GM23338 (cell line): ENCODE measurements around the gene WWOX. TPM values are rescaled to one million over a fixed set of nuclear protein-coding genes. Genes with fewer than 3 reads are reported as not detected.

Experiments
- ATAC-seq: fragments of 200-7000 bp; cut with Tn5 transposase; 3 replicates; pipeline ENCODE4 v1.9.1; 2020
- DNase-seq: peaks from one replicate; pipeline ENCODE4 v3.0.0-alpha.2; 2015; ENCODE audit warnings: low spot score
- H2AFZ ChIP-seq: fragments of 200-600 bp; sonication (generic); 2 replicates; pipeline ENCODE4 v1.8.0; 2016; ENCODE audit warnings: antibody characterized with exemption, mild to moderate bottlenecking, moderate library complexity
- H3F3A ChIP-seq: fragments of 200-600 bp; sonication (generic); replicated peaks from 2 replicates; pipeline ENCODE4 v1.8.0; 2017; ENCODE audit warnings: antibody characterized with exemption, mixed run types, low read depth
- H3K27ac ChIP-seq: fragments of 200-600 bp; sonication (generic); 2 replicates; pipeline ENCODE4 v1.6.1; 2016; ENCODE audit warnings: low read depth
- H3K27me3 ChIP-seq: fragments of 200-600 bp; sonication (generic); 2 replicates; pipeline ENCODE4 v1.8.0; 2016; ENCODE audit warnings: mild to moderate bottlenecking, mixed run types, moderate library complexity; ENCODE audit not compliant: insufficient read depth
- H3K36me3 ChIP-seq: fragments of 200-600 bp; sonication (generic); 2 replicates; pipeline ENCODE4 v1.8.0; 2016; ENCODE audit warnings: mild to moderate bottlenecking; ENCODE audit not compliant: insufficient read depth
- H3K4me1 ChIP-seq: fragments of 200-600 bp; sonication (generic); 2 replicates; pipeline ENCODE4 v1.8.0; 2016; ENCODE audit warnings: mild to moderate bottlenecking, moderate library complexity; ENCODE audit not compliant: insufficient read depth
- H3K4me2 ChIP-seq: fragments of 200-600 bp; sonication (generic); 2 replicates; pipeline ENCODE4 v1.7.1; 2017; ENCODE audit warnings: mixed run types
- H3K4me3 ChIP-seq: fragments of 200-600 bp; sonication (generic); 2 replicates; pipeline ENCODE4 v1.6.1; 2016; ENCODE audit warnings: mixed run types
- H3K79me2 ChIP-seq: fragments of 200-600 bp; sonication (generic); replicated peaks from 2 replicates; pipeline ENCODE4 v1.8.0; 2017; ENCODE audit warnings: mild to moderate bottlenecking; ENCODE audit not compliant: insufficient read depth
- H3K9me2 ChIP-seq: fragments of 200-600 bp; sonication (generic); 2 replicates; pipeline ENCODE4 v1.8.0; 2017; ENCODE audit not compliant: insufficient read depth
- H4K20me1 ChIP-seq: fragments of 200-600 bp; sonication (generic); replicated peaks from 2 replicates; pipeline ENCODE4 v1.8.0; 2017; ENCODE audit warnings: mild to moderate bottlenecking; ENCODE audit not compliant: insufficient read depth
- H3K27ac Mint-ChIP-seq: 2 replicates; pipeline ENCODE4 v1.8.0; 2020; ENCODE audit warnings: inconsistent platforms, mild to moderate bottlenecking, moderate library complexity, mixed read lengths
- H3K27me3 Mint-ChIP-seq: 3 replicates; pipeline ENCODE4 v1.8.0; 2022; ENCODE audit warnings: low read depth, mild to moderate bottlenecking, moderate library complexity, mixed read lengths, inconsistent platforms; ENCODE audit not compliant: insufficient read depth, poor library complexity
- H3K36me3 Mint-ChIP-seq: 3 replicates; pipeline ENCODE4 v1.8.0; 2021; ENCODE audit warnings: low read depth, mild to moderate bottlenecking, inconsistent platforms, moderate library complexity, mixed read lengths
- H3K4me1 Mint-ChIP-seq: 3 replicates; pipeline ENCODE4 v1.8.0; 2020; ENCODE audit warnings: mild to moderate bottlenecking, inconsistent platforms, mixed read lengths
- H3K4me3 Mint-ChIP-seq: 3 replicates; pipeline ENCODE4 v1.8.0; 2021; ENCODE audit warnings: moderate library complexity, mild to moderate bottlenecking, inconsistent platforms, mixed read lengths
- H3K9me3 Mint-ChIP-seq: 3 replicates; pipeline ENCODE4 v1.8.0; 2020; ENCODE audit warnings: moderate library complexity, mild to moderate bottlenecking, inconsistent platforms, mixed read lengths
- CREB1 ChIP-seq: fragments of 250-450 bp; sonication (Bioruptor Pico); IDR thresholded peaks from 2 replicates; pipeline ENCODE4 v1.5.0; 2020; ENCODE audit warnings: low read depth, mild to moderate bottlenecking, moderate library complexity
- CTCF ChIP-seq, 2 experiments: fragments of 200-600 bp in 1 of 2; sonication (generic) in 1 of 2; conservative IDR thresholded peaks; 2 replicates each; pipeline versions ENCODE4 v1.5.1 to v1.6.1; 2016 to 2017; ENCODE audit warnings: antibody characterized with exemption in 2 of 2, low read depth in 2 of 2, mild to moderate bottlenecking in 2 of 2, moderate library complexity in 1 of 2
- EZH2phosphoT487 ChIP-seq: fragments of 200-600 bp; sonication (generic); IDR thresholded peaks from one replicate; pipeline ENCODE4 v1.8.1; 2018; ENCODE audit warnings: antibody characterized with exemption; ENCODE audit not compliant: unreplicated experiment
- JUNB ChIP-seq: IDR thresholded peaks from one replicate; pipeline ENCODE4 v1.6.1; 2016; ENCODE audit warnings: antibody characterized with exemption; ENCODE audit not compliant: unreplicated experiment
- NANOG ChIP-seq: IDR thresholded peaks from 2 replicates; pipeline ENCODE4 v1.6.1; 2016; ENCODE audit warnings: antibody characterized with exemption, borderline replicate concordance
- POLR2AphosphoS5 ChIP-seq: IDR thresholded peaks from 2 replicates; pipeline ENCODE4 v1.6.1; 2016; ENCODE audit warnings: antibody characterized with exemption, low read depth
- REST ChIP-seq: IDR thresholded peaks from one replicate; pipeline ENCODE4 v1.6.1; 2018; ENCODE audit warnings: antibody characterized with exemption; ENCODE audit not compliant: unreplicated experiment
- STAT1 ChIP-seq: IDR thresholded peaks from one replicate; pipeline ENCODE4 v1.6.1; 2016; ENCODE audit warnings: antibody characterized with exemption; ENCODE audit not compliant: unreplicated experiment
- ZNF114 ChIP-seq: fragments of 250-450 bp; sonication (Bioruptor Pico); IDR thresholded peaks from 2 replicates; pipeline ENCODE4 v1.5.0; 2020; ENCODE audit warnings: mild to moderate bottlenecking, moderate library complexity
- ZNF331 ChIP-seq: fragments of 250-450 bp; sonication (Bioruptor Pico); IDR thresholded peaks from 2 replicates; pipeline ENCODE4 v1.5.0; 2020; ENCODE audit warnings: low read depth, mild to moderate bottlenecking, moderate library complexity
- ZNF462 ChIP-seq: fragments of 250-450 bp; sonication (Bioruptor Pico); IDR thresholded peaks from 2 replicates; pipeline ENCODE4 v1.5.0; 2020; ENCODE audit warnings: mild to moderate bottlenecking, moderate library complexity
- polyA plus RNA-seq: library from polyadenylated mRNA; unstranded; fragments of >200 nt; fragmentation: Nextera tagmentation; extraction: Ambion mirVana; gene quantifications from 2 replicates; pipeline ENCODE4 v1.2.1, GENCODE V29; 2016
- total RNA-seq: library from RNA; depleted of rRNA; stranded (reverse); fragments of >200 nt; shearing (Covaris generic); gene quantifications from 2 replicates; pipeline ENCODE4 v1.2.3, GENCODE V29; 2014

Gene WWOX
- total and polyA plus RNA-seq, 2 experiments from 2014 or later: 10.0 to 19.3 TPM

- H3K27ac ChIP-seq: no peak overlapping the region
- Mint-ChIP-seq H3K4me1 (peaks cover 31% of the 10 kb centered on the region), H3K4me3 (no peak overlapping the region), H3K27ac (peak overlapping the region; percentile 28; the same call in 1 of the 2 replicates), H3K9me3 (no peaks in the 10 kb centered on the region; the same call in 2 of the 3 replicates), H3K36me3 (no peaks in the 10 kb centered on the region; the same call in 2 of the 3 replicates), H3K27me3 (peaks cover 4% of the 10 kb centered on the region)
- no peaks in the 10 kb centered on the region for H4K20me1 ChIP-seq
- no peak overlapping the region for H2AFZ ChIP-seq
- no peaks in the 10 kb centered on the region for H3K79me2 ChIP-seq
- H3K9me2 ChIP-seq: no peaks in the 10 kb centered on the region; the same call in 1 of the 2 replicates
- no peaks in the 10 kb centered on the region for H3F3A ChIP-seq
- peaks cover 18% of the 10 kb centered on the region; the same call in 1 of the 2 replicates for H3K4me1 ChIP-seq
- H3K4me2 ChIP-seq: no peak overlapping the region
- H3K27me3 ChIP-seq: no peaks in the 10 kb centered on the region
- no peaks in the 10 kb centered on the region for H3K36me3 ChIP-seq
- H3K4me3 ChIP-seq: no peak overlapping the region
- DNase-seq: no peak
- no peak for ATAC-seq
- TF ChIP-seq EZH2phosphoT487 (no peak), JUNB (no peak), STAT1 (no peak), ZNF114 (CRISPR knock-in tag) (no peak), ZNF462 (CRISPR knock-in tag) (no peak), ZNF331 (CRISPR knock-in tag) (no peak), NANOG (no peak), CREB1 (CRISPR knock-in tag) (no peak), POLR2AphosphoS5 (no peak), REST (no peak), CTCF (conservative IDR thresholded peaks at IDR 0.05; ENCODE audit: low read depth in 2 of 2) (no peak)
These were observed 159.1 kb downstream of the WWOX start for GRCh38 chr16:78258375-78259065.
